Lung microvascular endothelial cell (primary cell): ENCODE data around the gene FTO. TPM values are rescaled to one million over a fixed set of nuclear protein-coding genes. Genes with fewer than 3 reads are reported as not detected.

Experiments
- DNase-seq, 2 donors: peaks; one replicate each; pipeline versions ENCODE4 v3.0.0 to v3.0.0-alpha.2; 2010; ENCODE audit warnings: low read depth in 2 of 2
- total RNA-seq: library from RNA; depleted of rRNA; stranded (reverse); fragments of >200 nt; gene quantifications from 2 replicates; pipeline ENCODE4 v1.2.1, GENCODE V29; 2014

Gene FTO
- total RNA-seq, 1 donor from 2014 or later = 46.6 TPM

GRCh38 chr16:53895433-53895832 is 191.5 kb downstream of the FTO start:
- DNase-seq = no peak

- no peak for DNase-seq
Measured at GRCh38 chr16:53895851-53896250, 191.9 kb downstream of the FTO start.

DNA sequence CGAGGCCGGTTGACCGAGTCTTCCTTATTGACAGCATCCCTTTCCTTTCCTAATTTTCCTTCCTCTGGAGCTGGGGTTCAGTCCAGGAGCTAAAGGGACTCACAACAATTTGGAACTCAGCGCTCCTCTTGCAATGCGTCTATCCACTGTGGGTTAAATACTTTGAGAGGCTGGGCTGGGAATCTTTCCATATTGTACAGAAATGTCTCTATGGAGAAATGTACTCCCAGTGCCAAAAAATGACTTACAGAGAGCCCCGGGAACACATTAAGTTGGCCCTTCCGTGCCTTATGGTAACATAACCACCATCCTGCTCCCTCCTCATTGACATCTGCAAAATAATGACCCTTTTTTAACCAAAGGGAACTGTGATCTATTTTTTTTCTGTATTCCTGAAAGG is 192.8 kb downstream of the FTO start:
- no peak for DNase-seq

- DNase-seq = no peak
Measured at GRCh38 chr16:53898993-53899392, 195.0 kb downstream of the FTO start.

DNA sequence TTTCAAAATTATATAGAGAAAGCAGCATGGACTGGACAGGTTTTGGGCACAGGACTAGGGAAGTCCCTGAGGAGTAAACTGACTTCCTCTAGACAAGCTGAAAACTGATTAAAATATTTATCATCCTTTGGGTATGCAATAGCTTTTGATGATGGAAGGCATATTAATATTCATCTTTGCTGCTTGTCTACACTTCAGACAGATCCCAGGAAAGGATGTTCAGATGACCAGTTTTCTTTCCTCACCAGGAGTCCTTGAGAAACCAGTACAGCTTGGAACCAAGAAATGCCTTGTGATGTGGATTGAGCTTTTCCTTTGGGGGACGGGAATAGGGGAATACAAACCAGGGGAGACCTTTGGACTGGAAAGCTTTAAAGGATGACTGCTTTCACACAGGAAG is 195.5 kb downstream of the FTO start:
- no peak for DNase-seq

DNA sequence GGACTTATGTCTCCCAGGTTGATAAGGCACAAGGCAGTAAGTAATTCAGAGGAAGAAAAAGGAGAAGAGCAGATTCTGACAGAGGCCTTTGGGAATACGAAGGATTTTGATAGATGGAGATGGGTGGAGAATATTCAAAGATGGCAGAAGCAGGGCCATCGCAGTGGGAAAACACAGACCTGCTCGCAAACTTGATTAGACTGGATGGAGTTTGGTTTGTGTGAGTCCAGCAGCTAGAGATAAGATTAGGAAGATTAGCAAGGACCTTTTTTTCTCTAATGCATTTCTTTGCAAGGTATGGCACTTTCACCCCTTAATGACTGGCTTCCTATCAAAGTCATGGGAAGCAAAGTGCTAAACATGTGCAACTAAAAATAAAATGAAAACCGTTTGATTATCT is 196.7 kb downstream of the FTO start:
- DNase-seq = no peak

GRCh38 chr16:53901408-53901807 is 197.5 kb downstream of the FTO start:
- DNase-seq = no peak

DNA sequence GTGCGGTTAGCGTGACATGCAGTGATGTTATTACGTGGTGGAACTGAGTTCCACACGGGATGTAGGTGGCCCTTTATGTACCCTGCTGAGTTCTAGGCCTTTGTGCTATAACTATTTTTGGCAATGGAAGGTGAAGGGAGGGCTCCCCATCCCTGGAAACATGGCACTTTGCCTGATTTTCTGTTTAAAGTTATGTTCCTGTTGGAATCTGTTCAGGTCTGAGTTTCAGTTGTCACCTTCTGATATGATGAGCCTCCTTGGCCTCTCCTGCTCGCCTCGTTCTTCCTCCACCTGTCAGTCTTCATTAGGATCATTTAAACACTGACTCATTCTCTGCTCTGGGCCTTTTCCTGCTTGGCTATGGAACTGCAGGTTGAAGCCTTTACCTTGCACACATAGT is 200.6 kb downstream of the FTO start:
- peak in 1 of 2 donors; percentile 57 for DNase-seq

GRCh38 chr16:53905028-53905427 is 201.1 kb downstream of the FTO start:
- DNase-seq = no peak

- DNase-seq = no peak
Measured at GRCh38 chr16:53908731-53909130, 204.8 kb downstream of the FTO start.

DNA sequence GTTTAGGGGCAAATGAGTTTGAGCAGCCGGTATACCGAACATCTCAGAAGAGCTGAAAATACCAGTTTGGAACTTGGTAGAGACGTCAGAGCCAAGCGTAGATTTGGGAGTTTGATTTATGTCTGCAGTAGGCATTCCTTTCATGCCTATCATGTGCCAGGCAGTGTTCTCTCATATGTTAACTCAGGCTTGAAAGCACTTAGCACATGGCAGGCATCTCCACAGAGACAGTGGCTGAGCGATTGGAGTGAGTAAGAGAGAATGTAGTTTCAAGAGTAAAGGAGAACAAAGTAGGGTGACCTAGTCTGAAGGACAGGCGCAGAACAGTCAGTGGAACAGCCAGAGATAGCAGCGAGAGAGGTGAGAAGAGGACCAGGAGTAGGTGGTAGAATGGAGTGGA is 207.0 kb downstream of the FTO start:
- DNase-seq = no peak

DNA sequence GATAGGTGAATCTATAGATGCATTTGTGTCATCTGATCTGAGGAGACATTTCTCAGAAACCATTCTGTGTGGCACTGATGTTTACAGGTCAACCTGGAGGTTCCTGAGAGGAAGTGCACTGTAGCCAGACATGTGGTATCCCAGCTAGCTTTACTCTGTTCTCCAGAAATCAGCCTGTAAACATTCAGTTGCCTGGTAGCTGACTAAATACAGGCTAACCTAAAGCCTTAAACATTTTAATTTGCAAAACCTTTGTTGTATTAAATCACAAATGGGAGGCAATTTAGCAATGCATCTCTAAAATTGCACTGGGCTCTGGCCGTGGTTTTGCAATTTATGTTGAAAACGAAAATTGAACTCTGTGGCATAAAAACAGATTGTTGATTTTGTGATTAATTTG is 207.6 kb downstream of the FTO start:
- peak; percentile 16 to 47 for DNase-seq

DNA sequence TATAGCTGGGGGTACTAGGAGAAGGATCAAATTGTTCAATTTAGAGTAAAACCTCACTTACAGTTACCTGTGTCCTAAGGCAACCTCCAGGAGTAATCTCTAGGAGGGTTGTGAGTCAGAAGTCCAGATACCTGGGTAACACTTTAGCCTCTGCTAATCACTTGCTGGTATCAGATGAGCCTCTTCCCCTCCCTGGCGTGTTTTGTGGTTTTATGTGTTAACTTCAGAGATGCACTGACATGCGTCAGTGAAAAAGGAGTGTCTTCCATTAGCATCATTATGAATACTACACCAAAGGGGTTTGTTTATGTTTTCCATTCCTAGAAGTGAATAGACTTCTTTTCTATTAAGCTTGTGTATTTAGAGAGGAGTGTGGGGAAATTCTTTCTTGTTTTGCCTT is 208.2 kb downstream of the FTO start:
- no peak for DNase-seq

GRCh38 chr16:53913099-53913870 is 209.3 kb downstream of the FTO start:
- peak; percentile 41 to 71 for DNase-seq

DNA sequence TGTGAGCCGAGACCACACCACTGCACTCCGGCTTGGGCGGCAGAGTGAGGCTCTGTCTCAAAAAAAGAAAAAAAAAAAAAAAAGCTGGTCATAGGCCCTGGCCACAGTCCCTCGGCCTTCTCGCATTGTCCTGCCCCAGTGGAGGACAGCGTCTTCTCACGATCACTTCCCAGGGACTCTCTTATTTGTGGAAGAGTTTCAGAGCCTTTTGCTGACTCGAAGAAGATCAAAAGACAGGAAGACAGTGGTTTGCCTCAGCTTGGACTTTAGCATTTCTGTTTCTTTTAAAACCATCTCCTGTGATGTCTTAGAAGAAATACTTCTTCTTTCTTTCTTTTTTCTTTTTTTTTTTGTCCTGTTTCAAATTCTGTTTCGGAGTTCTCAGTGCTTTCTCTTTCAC is 210.0 kb downstream of the FTO start:
- no peak for DNase-seq

DNA sequence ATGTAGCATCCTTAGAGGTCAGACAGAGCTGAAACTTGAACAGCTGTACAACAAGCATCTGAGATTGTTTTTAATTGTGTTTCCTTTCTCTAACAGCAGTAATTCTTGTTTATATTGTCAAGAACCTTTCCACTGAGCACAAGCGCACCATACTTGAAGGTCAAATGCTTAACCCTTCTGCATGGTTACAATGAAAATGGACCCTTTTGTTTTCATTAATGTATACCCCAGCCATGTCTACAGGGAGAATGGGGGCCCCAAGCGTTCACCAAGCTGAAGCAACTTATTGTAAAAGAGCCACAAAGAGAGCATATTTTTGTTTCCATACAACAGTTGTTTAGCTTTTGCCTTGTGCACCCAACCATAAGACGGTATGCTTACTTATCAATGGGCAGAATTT is 210.8 kb downstream of the FTO start:
- no peak for DNase-seq

DNA sequence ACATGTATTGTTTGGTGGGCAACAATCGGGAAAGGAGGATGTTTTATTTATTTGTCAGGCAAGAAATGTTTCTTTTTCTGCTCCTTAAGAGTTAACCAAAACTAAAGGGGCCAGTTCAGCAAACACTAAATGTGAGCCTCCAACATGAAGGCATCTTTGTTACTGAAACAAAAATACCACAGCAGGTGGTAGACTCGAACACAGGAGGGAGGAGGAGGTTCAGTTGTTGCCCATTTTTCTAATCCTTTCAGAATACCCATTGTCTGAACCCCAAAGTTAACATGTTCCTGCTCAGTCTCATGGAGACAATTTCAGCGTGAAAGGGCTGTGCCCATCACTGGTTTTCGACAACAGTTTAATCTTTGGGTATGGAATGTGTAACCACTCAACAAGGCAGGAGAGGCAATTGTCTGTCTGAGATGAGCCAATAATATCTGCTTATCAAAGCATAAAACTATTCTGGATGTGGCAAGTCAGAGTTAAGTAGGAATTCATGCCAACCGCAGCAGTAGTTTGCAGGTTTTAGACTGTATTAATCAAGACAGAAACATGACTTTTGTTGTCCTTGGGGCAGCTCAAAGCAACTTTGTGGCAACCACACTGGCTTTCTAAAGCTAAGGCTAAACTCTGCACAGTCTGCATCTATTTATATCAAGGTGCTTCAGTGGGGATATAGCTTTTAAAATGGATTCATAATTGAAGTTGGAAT is 211.7 kb downstream of the FTO start:
- DNase-seq = no peak

DNA sequence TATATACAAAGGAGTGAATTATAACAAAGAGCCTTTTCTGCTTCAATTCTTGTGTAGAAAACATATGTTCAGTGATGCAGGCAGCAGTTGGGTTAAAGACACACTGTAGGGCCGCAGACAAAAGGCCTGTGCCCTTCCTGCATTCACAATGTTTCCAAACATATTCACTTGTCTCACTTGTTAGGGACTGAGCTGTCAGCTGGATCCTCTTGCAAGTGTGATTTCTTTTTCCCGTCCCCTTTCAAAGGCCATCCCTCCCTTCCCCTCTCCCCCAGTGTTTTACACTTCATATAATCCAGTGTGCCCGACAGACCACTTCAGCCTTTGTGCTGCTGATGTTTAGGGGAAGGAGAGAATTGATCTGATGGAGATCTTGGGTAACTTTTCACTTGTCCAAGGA is 217.0 kb downstream of the FTO start:
- DNase-seq = no peak

DNA sequence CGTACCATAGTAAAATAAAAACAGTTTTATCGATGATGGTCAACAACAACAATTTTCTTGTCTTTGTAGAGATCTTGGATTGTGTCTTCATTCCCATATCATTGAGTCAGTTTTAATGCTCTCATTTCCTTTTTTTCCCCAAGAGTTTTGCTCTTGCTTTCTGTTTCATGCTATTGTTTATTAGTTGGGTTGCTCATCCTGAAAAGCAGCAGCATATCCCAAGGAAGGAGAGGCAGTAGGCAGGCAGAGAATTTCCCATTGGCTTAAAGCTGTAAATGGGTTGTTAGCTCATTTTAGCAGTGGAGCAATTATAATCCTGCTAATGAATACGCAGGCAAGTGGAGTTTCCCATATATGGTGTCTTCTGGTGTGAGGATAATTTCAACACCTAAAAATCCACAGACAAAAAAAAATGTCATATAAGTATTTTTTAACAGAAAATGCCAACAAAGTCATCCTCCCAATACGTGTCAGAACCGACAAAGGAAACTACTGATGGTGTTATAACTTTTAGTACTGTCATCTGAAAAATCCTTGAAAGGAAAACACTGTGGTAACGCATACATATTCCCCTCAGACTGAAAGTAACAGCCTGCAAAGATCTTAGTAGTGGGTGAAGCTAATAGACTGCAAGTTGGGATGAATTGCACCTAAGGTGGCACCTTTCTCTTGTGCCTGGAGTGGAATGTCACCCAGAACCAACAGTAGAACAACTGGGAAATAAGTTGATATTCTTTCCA is 218.3 kb downstream of the FTO start:
- peak in 1 of 2 donors; percentile 31 for DNase-seq

DNA sequence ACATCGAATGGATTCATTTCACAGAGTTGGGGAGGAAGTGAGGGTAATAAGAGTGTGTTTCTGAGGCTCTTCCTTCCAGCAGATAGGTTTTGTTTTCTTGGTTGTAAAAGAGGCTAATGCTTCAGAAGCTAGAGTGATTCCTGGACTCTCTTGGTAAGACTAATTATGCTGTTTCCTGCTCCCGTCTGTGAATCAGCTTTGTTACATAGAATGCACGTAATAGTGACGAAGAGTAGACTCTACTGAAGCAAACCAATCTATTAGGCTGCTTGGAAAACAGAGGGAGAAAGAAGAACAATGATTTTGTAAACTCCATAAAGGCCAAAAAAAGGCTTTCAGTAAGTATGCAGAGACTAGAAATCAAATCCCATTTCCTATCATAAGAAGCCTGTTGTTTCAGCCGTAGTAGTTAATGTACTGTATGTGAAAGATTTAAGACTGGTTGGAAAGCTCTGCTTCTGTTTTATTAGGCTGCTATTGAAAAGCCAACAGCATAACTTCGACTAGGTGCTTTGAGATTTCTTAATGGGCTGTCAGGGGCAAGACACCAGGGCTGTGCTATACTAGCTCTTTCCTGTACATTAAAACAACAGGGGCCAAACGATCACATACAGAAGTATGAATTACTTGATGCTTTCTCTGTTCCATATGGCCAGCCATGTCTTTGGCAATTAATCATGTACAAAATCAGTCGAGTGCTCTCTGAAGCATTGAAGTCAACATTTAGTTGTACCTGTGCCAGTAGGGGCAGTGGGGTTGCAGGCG is 219.0 kb downstream of the FTO start:
- peak; percentile 14 to 72 for DNase-seq

- DNase-seq = no peak
Measured at GRCh38 chr16:53924331-53925106, 220.6 kb downstream of the FTO start.
